GM21529 (cell line): ENCODE results near the gene IL17RC.
"Not testable (repeated sequence)": the region's sequence is repeated elsewhere in the genome, so short reads cannot be mapped to it uniquely, and the experiment has no call there.

Experiments
- ATAC-seq: cut with Tn5 transposase; IDR thresholded peaks from one replicate; pipeline ENCODE4 v1.9.1; 2021; ENCODE audit not compliant: unreplicated experiment

IL17RC gene

GRCh38 chr3:9916734-9917680, at the start of gene IL17RC:
Gene IL17RC (plus strand): TSS chr3:9917098. CDS start chr3:9917316, 218 bp downstream.
- ATAC-seq = no peak

GRCh38 chr3:9867106-9867505, 49.8 kb upstream of the IL17RC start:
- no peak for ATAC-seq

- ATAC-seq = no peak
These were observed 46.9 kb upstream of the IL17RC start for GRCh38 chr3:9869955-9870354.

GRCh38 chr3:9870978-9871377, 45.9 kb upstream of the IL17RC start:
- no peak for ATAC-seq

GRCh38 chr3:9872067-9872466, 44.8 kb upstream of the IL17RC start:
- ATAC-seq = not testable (repeated sequence)

- no peak for ATAC-seq
These were observed 41.5 kb upstream of the IL17RC start for GRCh38 chr3:9875448-9875847.

GRCh38 chr3:9876255-9876654, 40.6 kb upstream of the IL17RC start:
- ATAC-seq = not testable (repeated sequence)

GRCh38 chr3:9876991-9877390, 39.9 kb upstream of the IL17RC start:
- no peak for ATAC-seq

GRCh38 chr3:9878700-9879099, 38.2 kb upstream of the IL17RC start:
- no peak for ATAC-seq

GRCh38 chr3:9879830-9880549, 36.9 kb upstream of the IL17RC start, which contains the start of gene CIDEC:
Gene CIDEC (minus strand): TSS chr3:9880253. CDS start chr3:9878486, 1,767 bp downstream.
- no peak for ATAC-seq

- ATAC-seq = no peak
These were observed 35.5 kb upstream of the IL17RC start for GRCh38 chr3:9881441-9881840.

GRCh38 chr3:9883706-9884554, 33.0 kb upstream of the IL17RC start:
- no peak for ATAC-seq

- ATAC-seq = no peak
These were observed 32.2 kb upstream of the IL17RC start for GRCh38 chr3:9884555-9885165.

GRCh38 chr3:9886328-9886727, 30.6 kb upstream of the IL17RC start:
- ATAC-seq = no peak

GRCh38 chr3:9887480-9887879, 29.4 kb upstream of the IL17RC start:
- ATAC-seq = no peak

GRCh38 chr3:9888540-9888939, 28.4 kb upstream of the IL17RC start:
- ATAC-seq = no peak

GRCh38 chr3:9889405-9889804, 27.5 kb upstream of the IL17RC start:
- no peak for ATAC-seq

GRCh38 chr3:9890249-9891071, 26.4 kb upstream of the IL17RC start, which contains the start of gene JAGN1:
Gene JAGN1 (plus strand): TSS chr3:9890610. CDS start chr3:9890723, 113 bp downstream.
- ATAC-seq = peak; percentile 82

GRCh38 chr3:9891072-9891622, 25.8 kb upstream of the IL17RC start:
- no peak for ATAC-seq
